ENCODE measurements around the gene BCL2L2. TPM values are rescaled to one million over a fixed set of nuclear protein-coding genes. Genes with fewer than 3 reads are reported as not detected.

BCL2L2 gene
- total and polyA plus RNA-seq, 2 donors (not counting 1 experiment from before 2014, with no cell fraction given), result 5.4 to 17.8 TPM

- no peaks in the 10 kb centered on the region for H3K9me3 Mint-ChIP-seq (ENCODE audit: insufficient read depth)
- intact Hi-C loops (cut with micrococcal nuclease), result no loop called here
- 89% methylated on average over 6 of the region's 10 CpGs for WGBS (ENCODE audit: insufficient coverage)
- ATAC-seq (ENCODE audit: low read depth) (no peak), DNase-seq (no peak)
- Histone ChIP-seq H3K4me1 (ENCODE audit: control insufficient read depth in 2 of 2, insufficient read depth in 2 of 2, low read length in 2 of 2) (peaks cover 21 to 24% of the 10 kb centered on the region in 2 donors), H2AFZ (ENCODE audit: insufficient read depth, low read depth, low read length, poor library complexity, severe bottlenecking) (no peak overlapping the region), H3K9ac (ENCODE audit: low read length) (peak overlapping the region; percentile 80), H3K27ac (ENCODE audit: low read length in 2 of 2) (peak overlapping the region in 1 of 2 donors; percentile 90), H3K27me3 (replicated peaks in 1 of 4; ENCODE audit: control extremely low read depth in 1 of 4, control insufficient read depth in 3 of 4, insufficient read depth in 4 of 4, low read length in 3 of 4) (no peaks in the 10 kb centered on the region), H3K4me3 (ENCODE audit: control extremely low read depth in 1 of 5, extremely low read depth in 1 of 5, insufficient read depth in 1 of 5, low read depth in 2 of 5, low read length in 4 of 5) (peak overlapping the region; percentile 32 to 89 (median 73)), H3K9me3 (ENCODE audit: control extremely low read depth in 1 of 3, control insufficient read depth in 2 of 3, insufficient read depth in 1 of 3, low read length in 2 of 3) (no peaks in the 10 kb centered on the region), H3K36me3 (replicated peaks in 1 of 2; ENCODE audit: control extremely low read depth in 1 of 2, control insufficient read depth in 1 of 2, extremely low read depth in 1 of 2, insufficient read depth in 2 of 2, low read length in 1 of 2) (peaks cover 7 to 32% of the 10 kb centered on the region in 2 experiments), H3K79me2 (ENCODE audit: control insufficient read depth, insufficient read depth, low read length) (peaks cover 15% of the 10 kb centered on the region), H3K4me2 (replicated peaks; ENCODE audit: low read depth, low read length, poor library complexity, severe bottlenecking) (peak overlapping the region; percentile 92), H4K20me1 (ENCODE audit: control insufficient read depth, insufficient read depth, low read length, poor library complexity, severe bottlenecking) (peaks cover 13% of the 10 kb centered on the region)
- H3K4me3 Mint-ChIP-seq, result peak overlapping the region; percentile 92
- H3K4me1 Mint-ChIP-seq, result peaks cover 33% of the 10 kb centered on the region
- ChIA-PET POLR2A (interaction anchor here (0.6 to 4.4 kb wide), 3 partner anchors 21 to 396 kb away, joined by 4 to 84 read pairs (median 4); partner anchors contain the start of gene PPP1R3E), CTCF (interaction anchor here (0.6 to 6.7 kb wide), 14 partner anchors 16 to 1378 kb away, joined by 3 to 56 read pairs (median 5); partner anchors contain the start of genes BCL2L2, PPP1R3E and PRMT5)
- TF ChIP-seq EZH2 (IDR thresholded peaks at IDR 0.05; ENCODE audit: borderline replicate concordance, insufficient read depth, low read depth, low read length, poor library complexity, severe bottlenecking), result no peak
- TF ChIP-seq, protein P1, sequence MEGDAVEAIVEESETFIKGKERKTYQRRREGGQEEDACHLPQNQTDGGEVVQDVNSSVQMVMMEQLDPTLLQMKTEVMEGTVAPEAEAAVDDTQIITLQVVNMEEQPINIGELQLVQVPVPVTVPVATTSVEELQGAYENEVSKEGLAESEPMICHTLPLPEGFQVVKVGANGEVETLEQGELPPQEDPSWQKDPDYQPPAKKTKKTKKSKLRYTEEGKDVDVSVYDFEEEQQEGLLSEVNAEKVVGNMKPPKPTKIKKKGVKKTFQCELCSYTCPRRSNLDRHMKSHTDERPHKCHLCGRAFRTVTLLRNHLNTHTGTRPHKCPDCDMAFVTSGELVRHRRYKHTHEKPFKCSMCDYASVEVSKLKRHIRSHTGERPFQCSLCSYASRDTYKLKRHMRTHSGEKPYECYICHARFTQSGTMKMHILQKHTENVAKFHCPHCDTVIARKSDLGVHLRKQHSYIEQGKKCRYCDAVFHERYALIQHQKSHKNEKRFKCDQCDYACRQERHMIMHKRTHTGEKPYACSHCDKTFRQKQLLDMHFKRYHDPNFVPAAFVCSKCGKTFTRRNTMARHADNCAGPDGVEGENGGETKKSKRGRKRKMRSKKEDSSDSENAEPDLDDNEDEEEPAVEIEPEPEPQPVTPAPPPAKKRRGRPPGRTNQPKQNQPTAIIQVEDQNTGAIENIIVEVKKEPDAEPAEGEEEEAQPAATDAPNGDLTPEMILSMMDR (IDR thresholded peaks at IDR 0.05), result no peak
- H3K27me3 Mint-ChIP-seq, result no peaks in the 10 kb centered on the region
- peak overlapping the region; percentile 90 for H3K27ac Mint-ChIP-seq
Observed at GRCh38 chr14:23322568-23323517, 16.2 kb downstream of the BCL2L2 start.

All from B cell (primary cell).